Thyroid gland (tissue), 4 donors: ENCODE data around the gene PLEKHG4. TPM values are rescaled to one million over a fixed set of nuclear protein-coding genes. Genes with fewer than 3 reads are reported as not detected.

Experiments
- DNase-seq, 2 donors: peaks; one replicate each; pipeline ENCODE4 v3.0.0-alpha.2; 2019
- H3K27ac ChIP-seq, 3 donors: fragments of 200-600 bp; sonication (generic); 1 replicate in 2 of 3; 2 replicates in 1 of 3; pipeline ENCODE4 v1.5.1; 2016 to 2019; ENCODE audit warnings: mild to moderate bottlenecking in 1 of 3, moderate library complexity in 1 of 3
- H3K27me3 ChIP-seq: fragments of 200-600 bp; sonication (generic); one replicate; pipeline ENCODE4 v1.5.1; 2019
- H3K36me3 ChIP-seq, 2 donors: fragments of 200-600 bp; sonication (generic); one replicate each; pipeline ENCODE4 v1.5.1; 2016 to 2019
- H3K4me1 ChIP-seq, 2 donors: fragments of 200-600 bp; sonication (generic); one replicate each; pipeline ENCODE4 v1.5.1; 2017 to 2019
- H3K4me3 ChIP-seq, 3 donors: fragments of 200-600 bp; sonication (generic); replicated peaks in 1 of 3; 1 replicate in 2 of 3; 2 replicates in 1 of 3; pipeline ENCODE4 v1.5.1; 2016; ENCODE audit warnings: mild to moderate bottlenecking in 1 of 3
- H3K9me3 ChIP-seq: fragments of 200-600 bp; sonication (generic); one replicate; pipeline ENCODE4 v1.5.1; 2017
- CTCF ChIP-seq, 6 experiments: fragments of 200-600 bp in 3 of 6; fragments of 450-650 bp in 3 of 6; sonication (generic) in 3 of 6; IDR thresholded peaks; one replicate each; pipeline ENCODE4 v1.5.1; 2016 to 2019; ENCODE audit warnings: antibody characterized with exemption in 6 of 6, mild to moderate bottlenecking in 2 of 6, inconsistent platforms in 1 of 6, moderate library complexity in 1 of 6
- POLR2A ChIP-seq, 2 donors: fragments of 450-650 bp; IDR thresholded peaks; one replicate each; pipeline ENCODE4 v1.6.1; 2017; ENCODE audit warnings: antibody characterized with exemption in 2 of 2, mild to moderate bottlenecking in 2 of 2, moderate library complexity in 1 of 2
- WGBS, 2 donors: methylation state at CpG; one replicate each; pipeline ENCODE4 v1.1.5; 2017; 5-methylcytosine and 5-hydroxymethylcytosine counted together
- intact Hi-C: fragments of 100-400 bp; cut with DNase I; formaldehyde crosslinking; loops from one replicate; pipeline ENCODE4 v1.15.1; 2023
- total RNA-seq, 4 donors: library from RNA; depleted of rRNA; stranded (reverse); fragments of >200 nt; gene quantifications; one replicate each; pipeline ENCODE4 v1.2.3, GENCODE V29; 2016

PLEKHG4 gene
- total RNA-seq, 4 donors from 2014 or later = 8.2 to 11.7 (median 9.5) TPM

GRCh38 chr16:67246081-67246755 is 33.1 kb upstream of the PLEKHG4 start:
- TF ChIP-seq CTCF (IDR thresholded peaks at IDR 0.05) (peak in 3 of 6 experiments; percentile 18 to 45 (median 27)), POLR2A (IDR thresholded peaks at IDR 0.05) (peak in 1 of 2 donors; percentile 32)
- intact Hi-C loops = no loop called here
- peak overlapping the region; percentile 80 to 94 (median 91) for H3K27ac ChIP-seq
- H3K4me3 ChIP-seq = peak overlapping the region; percentile 29 to 81 (median 33)
- H3K36me3 ChIP-seq = no peaks in the 10 kb centered on the region
- peaks cover 42 to 64% of the 10 kb centered on the region in 2 donors for H3K4me1 ChIP-seq
- 0 to 1% methylated on average over 10 to 18 of the region's 48 CpGs for WGBS, 2 donors
- DNase-seq = peak; percentile 81 to 86
- no peaks in the 10 kb centered on the region for H3K27me3 ChIP-seq
- no peaks in the 10 kb centered on the region for H3K9me3 ChIP-seq

- WGBS, 2 donors = 0 to 2% methylated on average over 6 to 13 of the region's 26 CpGs
- peak; percentile 20 to 47 for TF ChIP-seq POLR2A (IDR thresholded peaks at IDR 0.05)
- TF ChIP-seq CTCF (IDR thresholded peaks at IDR 0.05) = no peak
- peaks cover 36 to 59% of the 10 kb centered on the region in 2 donors for H3K4me1 ChIP-seq
- no peaks in the 10 kb centered on the region for H3K27me3 ChIP-seq
- H3K9me3 ChIP-seq = no peaks in the 10 kb centered on the region
- intact Hi-C loops = no loop called here
- no peaks in the 10 kb centered on the region for H3K36me3 ChIP-seq
- H3K4me3 ChIP-seq = peak overlapping the region; percentile 29 to 81 (median 33)
- peak; percentile 96 to 98 for DNase-seq
- peak overlapping the region; percentile 80 to 94 (median 91) for H3K27ac ChIP-seq
Observed at GRCh38 chr16:67246756-67247191, 32.6 kb upstream of the PLEKHG4 start.

GRCh38 chr16:67247192-67248072 is 31.9 kb upstream of the PLEKHG4 start, which contains the start of gene FHOD1:
TSS of gene FHOD1 (minus strand) at chr16:67247481. CDS start at chr16:67247410, 71 bp downstream.
- Histone ChIP-seq H3K4me1 (peaks cover 31 to 52% of the 10 kb centered on the region in 2 donors), H3K9me3 (no peaks in the 10 kb centered on the region), H3K4me3 (peak within 1 kb of the TSS; percentile 29 to 81 (median 33)), H3K27ac (peak within 1 kb of the TSS; percentile 80 to 94 (median 91)), H3K36me3 (no peaks in the 10 kb centered on the region), H3K27me3 (no peaks in the 10 kb centered on the region)
- DNase-seq = peak; percentile 98 to 99
- whole genome bisulfite sequencing, 2 donors = 0% methylated on average over 5 to 16 of the region's 60 CpGs
- TF ChIP-seq POLR2A (IDR thresholded peaks at IDR 0.05) = peak; percentile 42 to 81
- TF ChIP-seq CTCF (IDR thresholded peaks at IDR 0.05) = no peak
- intact Hi-C loops = no loop called here

GRCh38 chr16:67248073-67248400 is 31.3 kb upstream of the PLEKHG4 start:
- Histone ChIP-seq H3K27me3 (no peaks in the 10 kb centered on the region), H3K27ac (no peak overlapping the region), H3K9me3 (no peaks in the 10 kb centered on the region), H3K4me1 (peaks cover 28 to 46% of the 10 kb centered on the region in 2 donors), H3K36me3 (no peaks in the 10 kb centered on the region), H3K4me3 (peak overlapping the region in 1 of 3 donors; percentile 27)
- intact Hi-C loops = no loop called here
- WGBS, 2 donors = 5 to 8% methylated on average over 5 to 7 of the region's 7 CpGs
- no peak for DNase-seq
- TF ChIP-seq POLR2A (IDR thresholded peaks at IDR 0.05) (no peak), CTCF (IDR thresholded peaks at IDR 0.05) (no peak)
